GM19463 (cell line): Measurements from ENCODE around the gene SPSB2.
A peak's percentile ranks its signal among the peaks of the same experiment; 100 is the strongest.

ENCODE experiments used
- ATAC-seq: cut with Tn5 transposase; IDR thresholded peaks from one replicate; pipeline ENCODE4 v1.9.1; 2021; ENCODE audit warnings: mild to moderate bottlenecking, moderate library complexity; ENCODE audit not compliant: unreplicated experiment

The SPSB2 gene

GRCh38 chr12:6853626-6854025 is 19.5 kb downstream of the SPSB2 start:
- no peak for ATAC-seq

GRCh38 chr12:6852651-6853354 is 20.3 kb downstream of the SPSB2 start:
- no peak for ATAC-seq

GRCh38 chr12:6851921-6852650 is 21.0 kb downstream of the SPSB2 start, which contains the start of gene USP5:
Gene USP5, plus strand, starts transcription at chr12:6852150. Its CDS starts 30 bp downstream, at chr12:6852180.
- ATAC-seq, result peak; percentile 69

GRCh38 chr12:6851153-6851920 is 21.8 kb downstream of the SPSB2 start, which contains the start of gene CDCA3:
Gene CDCA3, minus strand, starts transcription at chr12:6851286. Its CDS starts 334 bp downstream, at chr12:6850952.
- ATAC-seq, result peak; percentile 44

DNA sequence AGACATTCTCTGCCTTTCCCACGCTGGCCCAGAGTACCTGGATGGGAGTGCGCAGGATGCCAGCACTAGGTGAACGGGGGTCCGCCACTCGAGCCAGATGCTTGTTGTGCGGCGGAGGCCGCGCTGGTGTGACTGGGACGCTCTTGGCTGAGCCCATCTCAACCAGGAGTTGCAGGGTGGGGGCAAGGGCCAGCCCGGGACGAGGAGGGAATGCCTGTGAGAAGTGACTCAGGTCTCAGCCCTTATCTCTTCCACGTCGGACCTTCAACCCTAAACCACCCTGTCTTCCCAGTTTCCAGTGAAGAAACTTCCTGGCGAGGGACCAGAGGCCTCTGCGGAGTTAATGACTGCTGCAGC is 22.3 kb downstream of the SPSB2 start:
- no peak for ATAC-seq

- no peak for ATAC-seq
Observed at GRCh38 chr12:6849976-6850560, 23.0 kb downstream of the SPSB2 start.

DNA sequence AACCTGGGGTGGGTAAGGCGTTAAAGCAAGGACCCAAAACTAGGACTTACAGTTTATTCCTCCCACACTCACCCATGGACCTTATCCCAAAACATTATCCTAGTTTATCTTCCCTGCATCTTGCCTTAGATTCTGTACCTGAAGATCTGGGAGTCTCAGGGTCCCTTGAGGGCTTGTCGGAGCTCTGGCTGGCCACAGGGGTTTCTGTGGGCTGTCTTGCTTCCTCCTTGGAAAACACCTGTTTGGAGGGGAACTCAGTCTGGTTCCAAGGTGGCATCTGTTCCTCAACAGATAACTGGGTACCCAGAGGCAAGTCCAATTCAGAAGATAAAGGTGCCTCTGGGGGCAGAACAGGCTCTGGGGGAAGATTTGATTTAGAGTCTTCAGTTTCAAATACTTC is 23.7 kb downstream of the SPSB2 start:
- ATAC-seq, result no peak

- no peak for ATAC-seq
Observed at GRCh38 chr12:6847676-6848075, 25.4 kb downstream of the SPSB2 start.

GRCh38 chr12:6846316-6846869 is 26.7 kb downstream of the SPSB2 start:
- no peak for ATAC-seq

GRCh38 chr12:6845395-6845794 is 27.7 kb downstream of the SPSB2 start:
- no peak for ATAC-seq

DNA sequence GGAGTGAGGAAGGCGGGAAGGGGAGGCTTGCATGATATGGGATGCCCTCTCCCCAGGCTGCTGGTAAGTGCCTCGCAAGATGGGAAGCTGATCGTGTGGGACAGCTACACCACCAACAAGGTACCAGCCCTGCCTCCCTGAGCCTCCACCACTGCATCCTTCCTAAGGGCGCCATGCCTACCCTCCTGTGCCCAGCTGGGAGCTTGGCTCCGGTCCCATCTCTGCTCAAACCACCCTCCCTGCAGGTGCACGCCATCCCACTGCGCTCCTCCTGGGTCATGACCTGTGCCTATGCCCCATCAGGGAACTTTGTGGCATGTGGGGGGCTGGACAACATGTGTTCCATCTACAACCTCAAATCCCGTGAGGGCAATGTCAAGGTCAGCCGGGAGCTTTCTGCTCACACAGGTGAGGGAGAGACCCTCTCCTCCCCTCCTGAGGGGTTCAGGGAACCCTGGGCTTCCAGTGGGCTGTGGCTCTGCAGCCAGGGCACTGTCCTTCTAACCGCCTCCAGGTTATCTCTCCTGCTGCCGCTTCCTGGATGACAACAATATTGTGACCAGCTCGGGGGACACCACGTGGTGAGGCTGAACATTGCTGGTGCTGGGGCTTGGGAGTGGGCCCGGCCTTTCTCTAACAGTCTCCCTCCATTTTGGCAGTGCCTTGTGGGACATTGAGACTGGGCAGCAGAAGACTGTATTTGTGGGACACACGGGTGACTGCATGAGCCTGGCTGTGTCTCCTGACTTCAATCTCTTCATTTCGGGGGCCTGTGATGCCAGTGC is 29.8 kb downstream of the SPSB2 start:
- no peak for ATAC-seq

GRCh38 chr12:6842075-6842474 is 31.0 kb downstream of the SPSB2 start:
- ATAC-seq, result no peak

- no peak for ATAC-seq
Observed at GRCh38 chr12:6840761-6841515, 32.2 kb downstream of the SPSB2 start, which contains the start of gene GNB3. Gene GNB3, plus strand, starts transcription at chr12:6840925. Its CDS starts 363 bp downstream, at chr12:6841288.

- no peak for ATAC-seq
Observed at GRCh38 chr12:6840330-6840729, 32.8 kb downstream of the SPSB2 start.

GRCh38 chr12:6839482-6840201 is 33.5 kb downstream of the SPSB2 start:
- ATAC-seq, result peak; percentile 92

GRCh38 chr12:6838854-6839253 is 34.2 kb downstream of the SPSB2 start:
- no peak for ATAC-seq

- no peak for ATAC-seq
Observed at GRCh38 chr12:6837370-6838060, 35.6 kb downstream of the SPSB2 start.

DNA sequence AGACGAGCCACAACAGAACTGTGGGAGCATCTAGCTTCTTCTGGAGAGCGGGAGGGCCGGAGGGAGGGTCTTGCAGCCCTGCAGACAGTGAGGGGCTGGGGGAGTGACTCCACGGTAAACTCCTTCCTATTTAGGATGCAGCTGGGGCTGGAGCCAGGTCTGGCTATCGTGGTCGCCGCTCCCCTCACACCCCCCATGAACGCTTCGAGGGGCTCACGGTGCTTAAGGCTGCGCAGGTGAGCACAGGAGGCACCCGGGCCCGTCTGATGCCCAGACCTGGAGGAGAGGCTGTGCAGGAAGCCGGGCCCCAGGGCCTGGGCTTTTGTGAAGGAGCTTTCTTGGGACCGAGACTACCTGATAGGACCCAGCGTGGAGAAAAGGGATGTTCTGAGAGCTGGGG is 36.3 kb downstream of the SPSB2 start:
- no peak for ATAC-seq
